ENCODE results near the gene PRICKLE2. TPM values are rescaled to one million over a fixed set of nuclear protein-coding genes. Genes with fewer than 3 reads are reported as not detected.

PRICKLE2 gene
- polyA plus RNA-seq, 3 donors, result 17.3 to 19.0 (median 19.0) TPM

DNA sequence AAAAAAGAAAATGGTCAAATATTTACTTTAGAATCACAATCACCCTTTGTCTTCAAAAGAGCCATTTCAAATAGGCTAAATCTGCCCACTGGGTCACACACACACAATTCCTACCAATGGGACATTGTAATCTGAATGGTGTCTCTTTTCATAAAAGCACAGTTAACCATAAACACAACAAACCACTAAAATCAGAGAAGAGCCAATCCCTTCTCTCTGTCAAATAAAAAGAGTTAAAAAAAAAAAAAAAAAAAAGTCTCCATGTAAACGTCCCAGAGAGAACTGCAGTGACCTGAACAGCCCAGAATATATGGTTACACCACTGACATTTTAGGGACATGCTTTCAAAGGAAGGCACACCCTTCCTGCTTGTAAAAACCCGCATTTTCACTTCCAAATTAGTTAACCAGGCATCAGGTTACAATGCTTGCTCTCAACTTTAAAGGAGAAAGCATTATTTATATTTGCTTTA lies 63.7 kb downstream of the PRICKLE2 start:
- no peak for DNase-seq (ENCODE audit: low read depth in 3 of 3, low spot score in 2 of 3)

DNA sequence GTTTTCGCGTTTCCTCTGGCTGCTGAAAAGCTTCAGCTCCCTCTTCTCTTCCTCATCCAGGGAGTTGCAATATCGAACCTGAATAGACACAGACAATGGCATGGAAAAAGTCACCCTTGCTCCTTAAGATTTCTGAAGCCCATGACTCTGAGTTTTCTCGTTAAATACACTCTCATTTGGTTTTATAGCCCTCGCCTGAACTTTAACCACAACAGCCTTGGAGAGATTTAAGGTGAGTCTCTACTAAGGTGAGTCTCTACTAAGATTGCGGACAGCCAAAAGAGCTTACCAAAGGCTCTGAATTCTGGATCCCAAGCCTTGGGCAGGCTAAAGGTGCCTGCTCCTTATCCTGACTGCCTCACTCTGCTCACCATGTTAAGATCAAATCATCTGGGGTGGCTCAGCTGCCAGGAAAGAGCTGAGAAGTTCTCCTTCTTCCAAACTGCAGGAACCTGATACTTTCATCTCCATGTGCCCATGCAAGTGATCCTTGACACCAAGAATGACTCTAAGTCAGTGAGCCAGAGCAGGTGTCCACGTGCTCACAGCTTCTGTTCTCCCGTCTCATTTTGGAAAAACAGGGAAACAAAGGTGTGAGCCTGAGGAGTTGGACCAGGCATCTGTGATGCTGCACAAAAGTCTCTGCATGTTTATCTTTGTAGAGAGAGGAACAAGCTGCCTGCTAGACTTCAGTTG lies 65.1 kb downstream of the PRICKLE2 start:
- no peak for DNase-seq (ENCODE audit: low read depth in 3 of 3, low spot score in 2 of 3)

DNA sequence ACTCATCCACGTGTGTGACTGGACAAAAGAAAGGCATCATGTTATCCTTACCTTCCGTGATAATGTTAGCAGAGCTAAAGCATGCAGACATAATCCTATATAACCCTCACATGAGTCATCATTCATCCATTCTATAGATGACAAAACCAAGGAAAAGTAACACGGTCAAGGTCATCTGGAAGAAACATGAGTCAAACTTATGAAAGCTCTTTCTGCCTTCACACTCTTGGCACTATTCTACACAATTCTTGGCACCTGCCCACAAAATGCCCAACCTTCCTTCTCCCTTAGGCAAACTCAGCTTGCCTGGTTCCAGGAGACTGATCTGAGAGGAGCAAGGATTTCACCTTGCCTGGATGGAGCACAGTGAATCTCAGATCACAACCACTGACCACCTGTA lies 66.9 kb downstream of the PRICKLE2 start:
- DNase-seq (ENCODE audit: low read depth in 3 of 3, low spot score in 2 of 3), result no peak

DNA sequence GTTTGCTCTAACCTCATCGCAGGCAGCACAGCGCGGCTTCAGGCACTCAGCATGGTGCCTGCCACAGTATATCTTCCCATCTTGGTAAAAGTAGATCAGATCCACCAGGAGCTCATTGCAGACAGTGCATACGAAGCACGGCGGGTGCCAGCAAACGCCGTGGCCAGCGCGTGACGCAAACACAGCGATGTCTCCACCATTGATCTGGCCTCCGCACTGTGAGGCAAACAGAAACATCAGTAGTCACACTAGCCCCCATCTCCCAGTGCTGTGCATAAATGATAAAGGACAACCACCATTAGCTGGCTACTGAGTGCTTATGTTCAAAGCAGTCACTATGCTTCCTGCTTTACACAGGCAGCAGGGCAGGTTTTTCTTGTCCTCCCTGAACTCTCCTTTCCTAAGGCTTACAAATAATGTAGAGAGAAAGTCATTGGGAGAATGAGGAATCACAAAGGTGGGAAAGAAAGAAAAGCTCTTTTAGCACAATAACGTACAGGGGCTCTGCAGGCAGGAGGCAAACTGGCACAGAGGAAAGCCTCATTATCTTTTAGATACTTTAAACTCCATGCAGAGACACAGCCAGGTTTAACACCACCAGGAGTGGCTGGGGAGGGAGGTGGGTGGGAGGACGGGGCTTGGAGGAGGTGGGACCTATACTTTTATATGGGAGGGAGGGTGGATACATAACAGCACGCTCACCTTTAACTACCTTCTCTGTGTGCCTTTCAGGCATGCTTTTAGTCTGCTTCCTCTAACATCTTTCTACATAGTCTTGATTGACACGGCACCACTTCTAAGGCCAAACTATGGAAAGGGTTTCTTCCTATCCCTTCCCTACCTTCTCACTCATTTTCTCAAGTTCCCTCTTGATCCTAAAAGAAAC lies 67.9 kb downstream of the PRICKLE2 start:
- no peak for DNase-seq (ENCODE audit: low read depth in 3 of 3, low spot score in 2 of 3)

DNA sequence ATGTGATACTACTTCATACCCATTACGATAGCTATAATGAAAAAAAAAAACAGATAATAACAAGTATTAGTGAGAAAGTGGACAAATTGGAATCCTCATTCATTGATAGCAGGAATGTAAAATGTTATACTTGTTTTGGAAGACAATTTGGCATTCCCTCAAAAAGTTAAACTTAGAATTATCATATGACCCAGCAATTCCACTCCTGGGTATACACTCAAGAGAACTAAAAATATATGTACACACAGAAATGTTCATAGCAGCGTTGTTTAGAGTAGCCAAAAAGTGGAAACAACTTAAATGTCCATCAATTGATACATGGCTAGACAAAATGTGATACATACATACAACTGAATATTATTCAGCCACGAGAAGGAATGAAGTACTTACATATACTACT lies 69.9 kb downstream of the PRICKLE2 start:
- DNase-seq (ENCODE audit: low read depth in 3 of 3, low spot score in 2 of 3), result no peak

DNA sequence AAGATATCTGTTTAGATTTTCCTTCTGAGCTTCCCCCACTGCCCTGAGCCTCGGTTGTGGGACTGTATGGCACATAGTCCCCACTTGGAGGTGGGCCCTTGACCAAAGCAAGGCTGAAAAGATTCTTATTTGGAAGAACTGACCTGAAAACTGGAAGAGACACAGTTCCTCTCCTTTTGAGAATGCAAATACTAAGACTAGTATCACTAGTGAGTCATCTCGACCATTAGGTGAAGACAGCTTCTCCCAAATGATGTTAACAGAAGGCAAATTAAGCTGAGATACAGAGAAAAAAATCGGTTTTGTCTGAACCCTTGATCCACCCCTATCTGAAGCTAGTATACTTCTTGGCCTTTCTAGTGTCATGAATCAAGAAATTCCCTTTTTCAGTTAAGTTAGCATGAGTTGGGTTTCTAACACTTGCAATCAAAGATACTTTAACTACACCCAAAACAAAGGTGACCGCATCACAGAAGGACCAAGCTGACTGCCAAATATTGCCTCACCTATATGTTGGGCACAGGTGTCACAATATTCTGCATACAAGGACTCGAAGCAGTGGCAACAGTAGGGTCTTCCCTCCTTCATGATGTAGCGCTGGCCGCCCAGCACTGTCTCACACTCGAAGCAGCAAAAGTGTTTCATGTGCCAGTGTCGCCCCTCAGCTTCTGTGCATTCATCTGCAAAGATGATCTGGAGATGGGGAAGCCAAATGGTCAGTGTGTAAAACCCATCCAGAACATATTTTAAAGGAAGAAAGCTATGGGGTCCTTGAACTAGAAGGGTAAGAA lies 72.4 kb downstream of the PRICKLE2 start:
- DNase-seq (ENCODE audit: low read depth in 3 of 3, low spot score in 2 of 3), result no peak

DNA sequence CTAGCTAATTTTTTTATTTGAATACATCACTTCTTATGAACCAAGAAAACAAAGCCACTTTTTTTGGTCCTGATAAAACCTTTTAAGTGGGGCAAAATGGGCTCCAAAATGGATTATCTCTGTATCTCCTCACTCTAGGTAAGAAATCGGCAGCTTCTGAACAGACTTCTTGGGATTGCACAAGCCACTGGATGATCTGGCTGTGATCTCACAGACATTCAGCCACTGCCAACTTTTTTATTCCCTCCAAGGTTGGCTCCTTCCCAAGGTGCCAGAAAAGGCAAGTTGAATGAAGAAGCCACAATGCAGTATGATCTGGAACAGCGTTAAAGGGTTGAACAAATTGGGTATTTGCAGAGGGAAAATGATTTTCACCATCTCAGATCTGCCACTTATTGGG lies 73.2 kb downstream of the PRICKLE2 start:
- no peak for DNase-seq (ENCODE audit: low read depth in 3 of 3, low spot score in 2 of 3)

DNA sequence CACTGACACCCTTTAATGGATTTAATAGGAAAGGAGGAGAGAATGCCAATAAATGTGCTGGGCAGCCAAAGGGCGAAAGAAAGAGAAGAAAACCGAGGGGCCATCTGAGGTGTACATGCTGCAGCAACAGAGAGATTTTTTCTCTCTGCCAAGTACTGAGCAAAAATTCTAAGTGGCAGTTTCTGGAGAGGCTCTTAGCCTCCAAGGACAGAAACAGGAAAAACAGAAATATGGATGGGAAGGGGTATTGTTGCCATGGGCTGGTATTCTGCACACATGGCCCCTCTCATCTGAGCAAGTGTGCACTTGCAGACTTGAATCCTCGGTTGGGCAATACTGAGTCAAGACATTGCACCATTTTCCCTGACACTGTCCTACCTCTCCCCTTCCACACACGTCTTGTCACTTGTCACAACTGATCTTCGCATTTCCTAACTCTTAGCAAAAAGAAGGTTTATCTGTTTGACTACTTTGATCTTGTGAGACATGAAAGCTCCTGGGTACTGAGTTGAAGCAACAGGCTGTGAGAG lies 73.9 kb downstream of the PRICKLE2 start:
- no peak for DNase-seq (ENCODE audit: low read depth in 3 of 3, low spot score in 2 of 3)

DNA sequence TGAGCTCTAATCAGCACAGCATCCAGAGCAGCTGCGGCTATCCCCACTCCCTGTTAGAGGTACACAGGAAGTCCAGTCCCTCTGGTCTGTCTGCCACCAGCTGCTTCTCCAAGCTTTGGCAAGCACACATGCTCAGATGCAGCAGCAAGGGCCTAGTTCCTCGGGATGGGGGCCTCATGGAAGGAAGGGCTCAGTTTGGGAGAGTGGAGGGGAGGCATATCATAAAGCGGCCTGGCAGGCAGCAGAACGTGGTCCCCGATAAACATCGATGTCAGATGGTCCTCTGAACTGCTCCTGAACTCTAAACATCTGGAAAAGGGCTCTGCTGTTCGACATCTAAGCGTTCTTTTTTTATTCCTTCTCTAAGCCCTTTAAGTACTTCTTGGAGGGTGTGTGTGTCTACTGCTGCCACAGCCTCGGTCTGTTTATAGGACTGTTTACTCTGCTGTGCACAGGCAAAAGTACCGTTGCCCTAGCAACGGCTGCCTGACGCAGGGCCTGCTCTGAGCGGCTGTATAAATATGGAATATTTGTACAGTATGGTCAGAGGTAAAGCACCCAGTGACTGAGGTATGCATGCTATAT lies 74.6 kb downstream of the PRICKLE2 start:
- peak; percentile 66 to 73 (median 72) for DNase-seq (ENCODE audit: low read depth in 3 of 3, low spot score in 2 of 3)

DNA sequence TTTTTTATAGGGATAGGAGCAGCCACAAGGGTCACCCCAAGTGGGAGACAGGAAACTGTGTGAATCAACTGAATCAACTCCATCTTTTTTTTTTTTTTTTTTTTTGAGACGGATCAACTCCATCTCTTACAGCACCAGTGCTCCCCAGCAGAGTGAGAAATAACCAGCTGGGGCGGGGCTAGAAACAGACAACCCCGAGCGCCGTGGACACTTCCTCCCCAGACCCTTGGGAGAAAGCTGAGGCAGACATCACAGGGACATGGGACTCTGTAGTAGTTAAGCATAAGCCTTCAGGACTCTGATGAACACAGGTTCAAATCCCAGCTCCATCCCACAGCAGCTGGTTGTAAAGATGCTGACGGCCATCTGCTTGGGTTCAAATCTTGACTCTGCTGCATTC lies 75.4 kb downstream of the PRICKLE2 start:
- DNase-seq (ENCODE audit: low read depth in 3 of 3, low spot score in 2 of 3), result no peak

DNA sequence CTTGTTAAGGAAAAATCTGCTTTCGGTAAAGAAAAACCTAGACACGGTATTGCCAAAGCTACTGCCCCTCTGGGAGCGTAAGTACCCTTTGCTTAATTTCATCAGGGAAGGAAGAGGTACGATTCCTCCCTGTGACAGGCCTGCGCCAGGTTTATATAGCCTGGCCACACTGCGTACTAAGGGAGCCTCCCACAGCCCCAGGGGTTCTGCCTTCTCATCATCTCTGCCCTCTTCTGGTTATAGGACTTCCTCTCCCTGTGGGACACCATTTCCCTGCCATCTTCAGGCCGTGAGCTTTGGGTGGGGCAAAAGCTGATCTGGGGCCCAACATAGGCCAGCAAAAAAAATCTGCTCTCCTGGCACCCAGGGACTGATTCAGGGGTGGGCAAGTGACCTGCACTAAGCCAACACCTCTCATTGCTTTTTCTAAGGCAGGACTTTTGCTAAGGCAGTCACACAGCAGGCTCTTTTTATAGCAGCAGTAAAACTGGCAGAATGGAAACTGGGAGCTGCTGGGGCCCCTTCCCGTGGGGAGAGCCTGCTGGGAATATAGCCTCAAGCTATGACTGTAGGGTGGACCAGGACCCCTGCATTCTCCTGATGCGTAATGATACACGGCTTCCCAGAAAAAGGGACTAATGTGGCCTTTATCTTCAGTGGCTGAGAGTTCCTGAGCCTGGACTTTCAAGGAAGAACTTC lies 76.2 kb downstream of the PRICKLE2 start:
- no peak for DNase-seq (ENCODE audit: low read depth in 3 of 3, low spot score in 2 of 3)

DNA sequence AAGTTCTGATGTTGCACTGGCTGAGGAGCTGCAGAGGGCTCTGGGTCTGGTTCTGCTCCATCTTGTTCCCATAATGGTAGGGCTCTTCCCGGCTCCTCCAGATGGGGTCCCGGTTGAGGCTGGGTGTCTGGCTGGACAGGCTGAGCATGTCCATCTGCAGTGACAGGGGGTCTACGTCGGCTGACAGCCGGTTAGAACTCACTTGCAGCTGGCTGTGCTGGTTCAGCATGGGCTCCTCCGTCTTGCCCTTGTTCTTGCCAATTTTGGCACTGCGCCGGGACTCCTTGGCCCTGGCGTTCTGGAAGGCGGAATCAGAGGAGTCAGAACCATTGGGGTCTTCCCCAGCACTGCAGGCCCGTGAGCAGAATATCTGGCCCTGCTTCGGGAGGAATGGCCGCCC lies 78.1 kb downstream of the PRICKLE2 start:
- no peak for DNase-seq (ENCODE audit: low read depth in 3 of 3, low spot score in 2 of 3)

DNA sequence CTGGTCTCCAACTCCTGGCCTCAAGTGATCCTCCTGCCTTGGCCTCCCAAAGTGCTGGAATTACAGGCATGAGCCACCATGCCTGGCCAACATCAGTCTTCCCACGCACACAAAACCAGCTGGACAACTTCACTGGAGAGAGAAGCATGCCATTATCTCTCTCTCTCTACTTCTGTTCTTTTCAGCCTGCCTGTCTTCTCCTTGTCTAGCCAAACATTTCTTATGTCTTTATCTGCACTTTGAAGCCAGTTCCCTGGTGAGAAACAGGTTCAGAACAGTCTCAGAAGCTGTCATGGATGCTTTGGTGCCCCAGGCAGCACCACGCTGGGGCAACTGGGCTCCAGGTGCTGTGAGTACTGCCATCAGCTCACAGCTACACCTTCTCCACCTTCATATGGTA lies 79.8 kb downstream of the PRICKLE2 start:
- DNase-seq (ENCODE audit: low read depth in 3 of 3, low spot score in 2 of 3), result no peak

DNA sequence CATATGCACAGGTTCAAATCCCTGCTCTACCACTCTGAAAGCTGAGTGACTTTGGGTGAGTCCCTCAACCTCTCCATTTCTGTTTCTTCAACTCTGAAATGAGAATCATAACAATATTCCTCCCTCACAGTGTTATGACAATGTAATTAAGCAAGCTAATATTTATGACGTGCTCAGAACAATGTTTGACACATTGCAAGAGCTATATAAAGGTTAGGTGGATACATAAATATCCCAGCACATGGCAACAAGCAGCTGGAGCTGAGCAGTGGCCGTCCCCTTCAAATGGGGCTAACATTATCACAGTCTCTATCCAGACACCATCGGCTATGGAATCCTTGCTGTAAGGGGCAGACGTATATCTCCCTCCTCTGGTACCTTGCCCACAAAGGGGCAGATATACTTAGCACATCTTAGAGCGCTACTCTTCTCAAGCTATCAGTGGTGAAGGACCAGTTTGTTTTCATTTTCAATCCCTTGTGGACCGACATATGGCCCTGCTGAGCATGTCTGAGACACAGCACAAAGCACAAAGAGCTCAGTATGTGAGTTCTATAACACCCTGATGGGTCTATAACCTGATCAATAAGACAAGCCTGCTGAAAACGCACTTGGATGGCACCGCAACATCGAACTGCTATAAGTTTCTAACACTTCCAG lies 80.9 kb downstream of the PRICKLE2 start:
- no peak for DNase-seq (ENCODE audit: low read depth in 3 of 3, low spot score in 2 of 3)

DNA sequence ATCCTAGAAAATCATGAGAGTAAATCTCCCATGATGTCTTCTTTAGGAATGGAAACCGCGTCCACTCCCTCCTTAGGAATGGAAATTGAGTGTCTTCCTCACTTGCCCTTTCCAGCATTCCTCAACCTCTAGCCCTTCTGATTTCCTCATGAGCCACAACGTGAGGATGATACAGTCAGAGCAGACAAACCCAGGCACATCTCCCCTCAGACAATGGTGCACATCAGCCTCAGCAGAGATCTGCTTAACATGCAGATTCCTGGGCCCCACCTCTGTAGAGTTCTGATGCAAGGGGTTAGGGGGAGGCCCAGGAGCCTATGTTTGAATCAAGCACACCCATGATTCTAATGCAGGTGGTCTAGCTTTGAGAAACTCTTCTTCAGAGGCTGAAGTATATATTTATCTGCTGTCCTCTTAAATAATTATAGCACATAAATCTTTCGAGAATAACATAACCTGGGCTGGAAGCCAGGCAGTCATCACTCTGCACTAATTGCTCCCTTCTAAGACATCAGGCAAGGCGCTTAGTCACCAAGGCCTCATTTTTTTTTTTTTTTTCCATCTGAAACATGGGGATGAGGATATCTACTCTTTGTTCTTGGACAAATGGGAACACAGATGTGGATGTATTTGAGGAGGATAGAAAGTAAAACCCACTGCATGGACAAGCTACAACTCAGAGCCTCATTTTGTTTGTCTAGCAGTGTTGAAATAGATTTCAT lies 81.7 kb downstream of the PRICKLE2 start:
- no peak for DNase-seq (ENCODE audit: low read depth in 3 of 3, low spot score in 2 of 3)

DNA sequence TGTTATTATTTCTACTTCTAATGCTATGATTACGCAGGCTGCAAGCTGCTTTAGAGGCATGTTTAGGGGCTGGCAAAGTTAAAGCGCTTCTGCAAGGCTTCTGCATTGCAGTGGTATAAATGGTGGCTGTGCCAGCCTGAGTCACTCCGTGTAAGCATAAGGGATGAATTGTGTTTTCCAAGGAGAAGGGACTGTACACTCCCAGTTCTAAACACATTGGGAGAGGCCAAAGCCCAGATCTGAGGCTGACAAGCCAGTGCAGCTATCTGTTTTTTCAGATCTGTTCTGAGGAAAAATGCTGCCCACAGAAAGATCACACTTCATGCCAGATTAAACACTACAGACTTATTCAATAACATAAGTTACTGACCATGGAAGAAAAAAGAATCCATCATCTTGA lies 83.8 kb downstream of the PRICKLE2 start:
- DNase-seq (ENCODE audit: low read depth in 3 of 3, low spot score in 2 of 3), result no peak

DNA sequence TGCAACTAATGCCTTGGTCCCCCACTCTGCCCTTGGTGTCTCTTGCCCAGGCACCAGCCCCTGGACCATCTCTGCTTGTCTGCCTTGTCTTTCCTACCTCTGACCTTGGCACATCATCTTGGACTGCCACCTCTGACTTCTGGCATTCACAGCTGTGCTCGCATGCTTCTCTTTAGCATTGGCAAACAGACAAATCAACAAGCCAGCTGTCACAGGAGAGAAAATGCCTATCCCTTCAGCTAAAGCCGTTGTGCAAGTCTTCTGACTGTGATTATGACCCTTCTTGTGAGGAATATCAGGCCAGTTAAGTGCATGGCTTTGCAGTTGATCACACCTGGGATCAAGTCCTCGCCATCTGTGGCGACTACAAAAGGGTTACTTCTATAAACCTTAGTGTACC lies 84.6 kb downstream of the PRICKLE2 start:
- DNase-seq (ENCODE audit: low read depth in 3 of 3, low spot score in 2 of 3), result no peak

DNA sequence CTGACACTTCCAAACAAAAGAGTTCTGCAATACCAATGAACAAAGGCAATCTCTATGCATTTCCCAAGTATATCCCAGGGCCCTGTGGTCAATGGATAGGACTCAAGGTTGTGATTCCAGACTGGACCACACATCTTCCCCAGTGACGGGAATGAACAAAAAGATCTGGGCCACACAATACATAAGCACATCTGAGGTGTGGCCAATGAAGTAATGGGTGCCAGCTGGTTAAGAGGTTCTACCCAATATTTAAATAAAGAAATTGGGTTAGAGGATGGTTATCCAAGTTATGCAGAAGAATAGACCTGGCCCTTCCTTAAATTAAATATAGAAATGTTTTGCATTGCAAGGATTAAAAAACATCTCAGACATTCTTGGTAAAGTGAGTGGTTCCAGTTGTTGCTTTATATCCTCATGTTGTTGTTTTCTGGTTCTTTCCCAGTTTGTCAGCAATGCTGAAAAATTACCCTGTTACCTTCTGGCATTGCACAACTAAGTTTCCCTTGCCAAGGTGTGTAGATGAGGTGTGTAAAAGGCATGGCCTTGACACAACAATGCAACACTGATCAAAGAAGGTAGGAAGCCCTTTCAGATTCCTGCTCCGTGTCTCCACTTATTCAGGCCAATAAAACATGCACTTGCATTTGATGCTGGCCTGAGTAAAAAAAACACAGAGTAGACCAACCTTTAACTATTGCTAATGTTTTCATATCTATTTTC lies 86.5 kb downstream of the PRICKLE2 start:
- DNase-seq (ENCODE audit: low read depth in 3 of 3, low spot score in 2 of 3), result no peak

Measured in right renal cortex interstitium (tissue), 3 donors.